Effector CD4-positive, alpha-beta T cell (primary cell): Measurements from ENCODE around the gene NOX5.

Source experiments
- DNase-seq: peaks from one replicate; pipeline ENCODE4 v3.0.0-alpha.2; 2020

The NOX5 gene

GRCh38 chr15:68992696-68993095 is 21.8 kb upstream of the NOX5 start:
- no peak for DNase-seq

GRCh38 chr15:68993276-68993675 is 21.2 kb upstream of the NOX5 start:
- DNase-seq = no peak

GRCh38 chr15:68994149-68994548 is 20.3 kb upstream of the NOX5 start:
- no peak for DNase-seq

GRCh38 chr15:68994981-68995761 is 19.3 kb upstream of the NOX5 start:
- DNase-seq = no peak

- DNase-seq = no peak
These were observed 17.4 kb upstream of the NOX5 start for GRCh38 chr15:68997050-68997449.

GRCh38 chr15:68997930-68998777 is 16.3 kb upstream of the NOX5 start:
- no peak for DNase-seq

GRCh38 chr15:68999091-68999490 is 15.4 kb upstream of the NOX5 start:
- DNase-seq = no peak

- DNase-seq = no peak
These were observed 14.4 kb upstream of the NOX5 start for GRCh38 chr15:69000091-69000490.

- DNase-seq = no peak
These were observed 13.6 kb upstream of the NOX5 start for GRCh38 chr15:69000725-69001503.

GRCh38 chr15:69002783-69003182 is 11.7 kb upstream of the NOX5 start:
- no peak for DNase-seq

- no peak for DNase-seq
These were observed 10.5 kb upstream of the NOX5 start for GRCh38 chr15:69004011-69004410.

GRCh38 chr15:69008056-69008455 is 6.4 kb upstream of the NOX5 start:
- no peak for DNase-seq

GRCh38 chr15:69009341-69009740 is 5.2 kb upstream of the NOX5 start:
- no peak for DNase-seq

- DNase-seq = no peak
These were observed 2.9 kb upstream of the NOX5 start for GRCh38 chr15:69011641-69012040.

GRCh38 chr15:69012761-69013364 is 1.6 kb upstream of the NOX5 start:
- no peak for DNase-seq

- no peak for DNase-seq
These were observed 629 bp upstream of the NOX5 start for GRCh38 chr15:69013726-69014406.

GRCh38 chr15:69015591-69015990 is 1.1 kb downstream of the NOX5 start:
- DNase-seq = no peak

GRCh38 chr15:69016021-69016595 is 1.6 kb downstream of the NOX5 start:
- no peak for DNase-seq

GRCh38 chr15:69017978-69018377 is 3.5 kb downstream of the NOX5 start:
- no peak for DNase-seq

GRCh38 chr15:69018951-69019350 is 4.5 kb downstream of the NOX5 start:
- no peak for DNase-seq

- no peak for DNase-seq
These were observed 7.4 kb downstream of the NOX5 start for GRCh38 chr15:69021895-69022294.

GRCh38 chr15:69025320-69025719 is 10.8 kb downstream of the NOX5 start:
- DNase-seq = no peak
